PFSK-1 (cell line): ENCODE results near the gene TRPC6.

Source experiments
- FOXP2 ChIP-seq: optimal IDR thresholded peaks from 2 replicates; pipeline ENCODE3; 2011; ENCODE audit warnings: borderline replicate concordance, control low read depth, inconsistent platforms; ENCODE audit not compliant: insufficient read depth; ENCODE audit errors: extremely low read length, extremely low read depth
- POLR2AphosphoS5 ChIP-seq: IDR thresholded peaks from 2 replicates; pipeline ENCODE4 v1.6.1; 2012; ENCODE audit warnings: low read depth, mild to moderate bottlenecking, control low read depth, low read length, moderate library complexity
- REST ChIP-seq, 2 experiments: IDR thresholded peaks; 2 replicates each; pipeline versions ENCODE4 v1.6.1 to v1.8.0; 2011 to 2012; ENCODE audit warnings: low read depth in 2 of 2, low read length in 2 of 2, control low read depth in 1 of 2, inconsistent platforms in 1 of 2, mild to moderate bottlenecking in 1 of 2, moderate library complexity in 1 of 2; ENCODE audit not compliant: insufficient read depth in 1 of 2
- SIN3A ChIP-seq: IDR thresholded peaks from 2 replicates; pipeline ENCODE4 v1.6.1; 2012; ENCODE audit warnings: mild to moderate bottlenecking, low read length, moderate library complexity, borderline replicate concordance; ENCODE audit not compliant: insufficient read depth
- TAF1 ChIP-seq: IDR thresholded peaks from 2 replicates; pipeline ENCODE4 v1.6.1; 2012; ENCODE audit warnings: low read length, control low read depth, borderline replicate concordance; ENCODE audit not compliant: insufficient read depth

Gene TRPC6

GRCh38 chr11:101582236-101582988 lies 1.4 kb downstream of the TRPC6 start:
- TF ChIP-seq SIN3A (no peak), TAF1 (no peak), REST (IDR thresholded peaks at IDR 0.05; ENCODE audit: insufficient read depth in 1 of 2, low read depth in 2 of 2, low read length in 2 of 2) (no peak), FOXP2 (no peak), POLR2AphosphoS5 (no peak)

- no peak for TF ChIP-seq TAF1
- no peak for TF ChIP-seq POLR2AphosphoS5
- TF ChIP-seq FOXP2, result no peak
Measured at GRCh38 chr11:101577461-101577860, 6.3 kb downstream of the TRPC6 start.

GRCh38 chr11:101576456-101576855 lies 7.4 kb downstream of the TRPC6 start:
- TF ChIP-seq TAF1 (no peak), FOXP2 (no peak), POLR2AphosphoS5 (no peak), SIN3A (no peak)

- TF ChIP-seq FOXP2 (no peak), POLR2AphosphoS5 (no peak), TAF1 (no peak)
Measured at GRCh38 chr11:101574886-101575285, 8.9 kb downstream of the TRPC6 start.

GRCh38 chr11:101567071-101567470 lies 16.7 kb downstream of the TRPC6 start:
- no peak for TF ChIP-seq SIN3A
- TF ChIP-seq REST (IDR thresholded peaks at IDR 0.05; ENCODE audit: insufficient read depth in 1 of 2, low read depth in 2 of 2, low read length in 2 of 2), result no peak
- TF ChIP-seq POLR2AphosphoS5, result no peak
- no peak for TF ChIP-seq TAF1
- TF ChIP-seq FOXP2, result no peak

- TF ChIP-seq FOXP2 (no peak), POLR2AphosphoS5 (no peak), TAF1 (no peak), SIN3A (no peak), REST (IDR thresholded peaks at IDR 0.05; ENCODE audit: insufficient read depth in 1 of 2, low read depth in 2 of 2, low read length in 2 of 2) (no peak)
Measured at GRCh38 chr11:101566626-101567025, 17.2 kb downstream of the TRPC6 start.
